KMS-11 (cell line): Measurements from ENCODE around the gene EXOC6B.

ENCODE experiments used
- H2AFZ ChIP-seq: fragments of 200-600 bp; sonication (generic); 2 replicates; pipeline ENCODE4 v1.6.1; 2016; ENCODE audit warnings: antibody characterized with exemption, mixed run types, low read depth
- H3K27ac ChIP-seq: fragments of 200-600 bp; sonication (generic); 2 replicates; pipeline ENCODE4 v1.6.1; 2016; ENCODE audit warnings: mild to moderate bottlenecking, mixed run types
- H3K27me3 ChIP-seq: fragments of 200-600 bp; sonication (generic); 2 replicates; pipeline ENCODE4 v1.6.1; 2017; ENCODE audit warnings: mild to moderate bottlenecking, low read depth, mixed run types, moderate library complexity; ENCODE audit not compliant: insufficient read depth
- H3K36me3 ChIP-seq: fragments of 200-600 bp; sonication (generic); 2 replicates; pipeline ENCODE4 v1.6.1; 2017; ENCODE audit warnings: mild to moderate bottlenecking, mixed run types; ENCODE audit not compliant: insufficient read depth
- H3K4me1 ChIP-seq: fragments of 200-600 bp; sonication (generic); 2 replicates; pipeline ENCODE4 v1.6.1; 2016; ENCODE audit warnings: mild to moderate bottlenecking, low read depth, mixed run types; ENCODE audit not compliant: poor library complexity, severe bottlenecking
- H3K4me2 ChIP-seq: fragments of 200-600 bp; sonication (generic); 2 replicates; pipeline ENCODE4 v1.7.0; 2016; ENCODE audit warnings: mild to moderate bottlenecking, mixed run types
- H3K4me3 ChIP-seq: fragments of 200-600 bp; sonication (generic); IDR thresholded peaks from 2 replicates; pipeline ENCODE4 v1.6.1; 2017; ENCODE audit warnings: low read depth, low read length, mixed read lengths; ENCODE audit not compliant: insufficient read depth
- H3K79me2 ChIP-seq: fragments of 200-600 bp; sonication (generic); 2 replicates; pipeline ENCODE4 v1.6.1; 2016; ENCODE audit warnings: low read depth, mixed run types; ENCODE audit not compliant: insufficient read depth
- H3K9ac ChIP-seq: fragments of 200-600 bp; sonication (generic); 2 replicates; pipeline ENCODE4 v1.6.1; 2016; ENCODE audit warnings: mild to moderate bottlenecking, mixed run types
- H4K20me1 ChIP-seq: fragments of 200-600 bp; sonication (generic); 2 replicates; pipeline ENCODE4 v1.6.1; 2016; ENCODE audit warnings: mild to moderate bottlenecking, mixed run types; ENCODE audit not compliant: insufficient read depth
- CTCF ChIP-seq: fragments of 200-600 bp; sonication (generic); conservative IDR thresholded peaks from 2 replicates; pipeline ENCODE4 v1.6.1; 2017; ENCODE audit warnings: low read depth, mild to moderate bottlenecking, antibody characterized with exemption, low read length, moderate library complexity, mixed read lengths

EXOC6B gene

GRCh38 chr2:72843301-72843700, 17.5 kb upstream of the EXOC6B start:
- Histone ChIP-seq H3K4me1 (no peaks in the 10 kb centered on the region), H2AFZ (no peak overlapping the region), H3K79me2 (no peaks in the 10 kb centered on the region), H3K4me2 (no peak overlapping the region), H4K20me1 (no peaks in the 10 kb centered on the region), H3K36me3 (no peaks in the 10 kb centered on the region), H3K4me3 (no peak overlapping the region), H3K9ac (no peak overlapping the region), H3K27ac (no peak overlapping the region), H3K27me3 (no peaks in the 10 kb centered on the region)
- no peak for TF ChIP-seq CTCF

DNA sequence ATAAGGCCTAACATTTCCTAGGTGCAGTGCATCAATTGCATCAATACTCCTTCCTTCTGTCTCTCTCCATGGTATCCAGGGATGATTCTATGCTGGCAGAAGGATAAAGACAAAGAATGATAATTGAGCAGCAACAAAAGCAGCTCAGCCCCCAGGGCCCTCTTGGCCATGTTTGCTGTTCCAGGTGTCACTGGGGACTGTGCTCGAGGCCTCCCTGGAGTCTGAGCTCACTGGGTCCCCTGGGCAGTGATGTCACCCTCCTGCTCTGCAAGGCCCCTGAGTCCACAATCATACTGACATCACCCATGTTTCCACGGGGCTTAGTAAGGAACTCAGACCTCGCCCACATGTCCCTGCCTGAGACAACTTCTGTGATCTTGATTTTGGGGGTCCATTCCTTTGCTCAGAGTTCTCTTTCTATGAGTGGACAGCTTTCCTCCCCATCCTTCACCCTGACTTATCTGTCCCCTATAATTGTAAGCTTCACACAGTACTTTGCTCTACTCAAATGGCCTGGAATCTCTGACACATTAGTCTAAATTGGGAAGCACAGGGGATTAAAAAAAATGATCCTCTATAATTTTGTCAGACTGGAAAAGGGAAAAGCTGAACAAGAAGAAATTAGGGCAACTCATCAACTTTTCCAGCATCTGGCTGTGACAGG, 15.8 kb upstream of the EXOC6B start:
- Histone ChIP-seq H3K4me1 (no peaks in the 10 kb centered on the region), H2AFZ (no peak overlapping the region), H3K36me3 (no peaks in the 10 kb centered on the region), H3K4me3 (no peak overlapping the region), H3K9ac (no peak overlapping the region), H4K20me1 (no peaks in the 10 kb centered on the region), H3K79me2 (no peaks in the 10 kb centered on the region), H3K27ac (no peak overlapping the region), H3K4me2 (no peak overlapping the region), H3K27me3 (no peaks in the 10 kb centered on the region)
- no peak for TF ChIP-seq CTCF

DNA sequence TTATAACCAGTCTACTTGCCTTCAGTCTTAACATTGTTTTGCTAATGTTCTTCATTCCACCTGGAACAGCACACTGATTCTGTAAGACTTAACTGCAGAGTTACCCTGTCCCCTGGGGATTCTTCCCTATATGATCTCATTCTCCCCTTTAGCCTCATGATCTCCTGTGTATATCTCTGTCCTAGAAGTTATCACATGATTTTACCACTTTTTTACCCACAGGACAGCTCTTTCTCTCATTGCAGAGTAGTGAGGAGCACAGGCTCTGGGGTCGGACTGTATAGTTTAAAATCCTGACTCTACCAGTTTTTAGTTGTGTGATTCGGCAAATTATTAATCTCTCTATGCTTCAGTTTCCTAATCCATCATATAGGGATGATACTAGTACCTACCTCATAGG, 14.2 kb upstream of the EXOC6B start:
- Histone ChIP-seq H3K36me3 (no peaks in the 10 kb centered on the region), H3K9ac (no peak overlapping the region)

DNA sequence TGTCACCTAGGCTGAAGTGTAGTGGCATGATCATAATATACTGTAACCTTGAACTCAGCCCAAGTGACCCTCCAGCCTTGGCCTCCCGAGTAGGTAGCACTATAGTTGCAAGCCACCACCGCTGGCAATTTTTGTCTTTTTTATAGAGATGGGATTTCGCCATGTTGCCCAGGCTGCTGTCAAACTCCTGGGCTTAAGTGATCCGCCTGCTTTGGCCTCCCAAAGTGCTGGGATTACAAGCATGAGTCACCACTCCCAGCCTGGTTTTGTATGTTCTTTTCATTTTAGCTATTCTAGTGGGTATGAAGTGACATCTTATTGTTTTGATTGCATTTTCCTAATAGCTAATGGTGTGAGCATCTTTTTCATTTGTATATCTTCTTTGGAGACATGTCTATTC, 11.3 kb upstream of the EXOC6B start:
- H3K9ac ChIP-seq = no peak overlapping the region
- no peaks in the 10 kb centered on the region for H3K79me2 ChIP-seq
- TF ChIP-seq CTCF = no peak
- H4K20me1 ChIP-seq = no peaks in the 10 kb centered on the region
- H3K27me3 ChIP-seq = no peaks in the 10 kb centered on the region
- no peak overlapping the region for H3K4me3 ChIP-seq
- H3K27ac ChIP-seq = no peak overlapping the region
- H3K4me1 ChIP-seq = no peaks in the 10 kb centered on the region
- H2AFZ ChIP-seq = no peak overlapping the region
- H3K4me2 ChIP-seq = no peak overlapping the region
- H3K36me3 ChIP-seq = no peaks in the 10 kb centered on the region

More for the DNA sequence above, 14.2 kb upstream of the EXOC6B start:
- no peak overlapping the region for H3K27ac ChIP-seq
- H3K27me3 ChIP-seq = no peaks in the 10 kb centered on the region
- no peak overlapping the region for H3K4me2 ChIP-seq
- no peak for TF ChIP-seq CTCF
- no peak overlapping the region for H3K4me3 ChIP-seq
- no peaks in the 10 kb centered on the region for H3K4me1 ChIP-seq
- H4K20me1 ChIP-seq = no peaks in the 10 kb centered on the region
- H3K79me2 ChIP-seq = no peaks in the 10 kb centered on the region
- no peak overlapping the region for H2AFZ ChIP-seq
